AG04449 (cell line): ENCODE results near the gene ZNF438.

ENCODE experiments used
- CTCF ChIA-PET: fragments of 350-600 bp; formaldehyde crosslinking; extraction: SDS; loops from one replicate; lab custom pipeline; 2021; ENCODE audit warnings: antibody characterized with exemption; lab: Yijun Ruan, JAX
- POLR2A ChIA-PET: fragments of 400-600, 350-600 bp; formaldehyde crosslinking; extraction: SDS; loops from one replicate; lab custom pipeline; 2020; ENCODE audit warnings: antibody characterized with exemption, inconsistent platforms; lab: Yijun Ruan, JAX
- DNase-seq: peaks from one replicate; pipeline ENCODE4 v3.0.0-alpha.2; 2010; ENCODE audit warnings: low read depth, low spot score
- H3K4me3 ChIP-seq: 2 replicates; pipeline ENCODE4 v1.5.1; 2011; ENCODE audit warnings: low read depth, mild to moderate bottlenecking, control low read depth, low read length
- TF ChIP-seq, protein P1 (sequence below): IDR thresholded peaks from one replicate; pipeline ENCODE4 v1.5.1; 2011; ENCODE audit warnings: mild to moderate bottlenecking, moderate library complexity, low read length, control low read depth, inconsistent platforms; ENCODE audit not compliant: insufficient read depth; ENCODE audit errors: missing control alignments

The ZNF438 gene

DNA sequence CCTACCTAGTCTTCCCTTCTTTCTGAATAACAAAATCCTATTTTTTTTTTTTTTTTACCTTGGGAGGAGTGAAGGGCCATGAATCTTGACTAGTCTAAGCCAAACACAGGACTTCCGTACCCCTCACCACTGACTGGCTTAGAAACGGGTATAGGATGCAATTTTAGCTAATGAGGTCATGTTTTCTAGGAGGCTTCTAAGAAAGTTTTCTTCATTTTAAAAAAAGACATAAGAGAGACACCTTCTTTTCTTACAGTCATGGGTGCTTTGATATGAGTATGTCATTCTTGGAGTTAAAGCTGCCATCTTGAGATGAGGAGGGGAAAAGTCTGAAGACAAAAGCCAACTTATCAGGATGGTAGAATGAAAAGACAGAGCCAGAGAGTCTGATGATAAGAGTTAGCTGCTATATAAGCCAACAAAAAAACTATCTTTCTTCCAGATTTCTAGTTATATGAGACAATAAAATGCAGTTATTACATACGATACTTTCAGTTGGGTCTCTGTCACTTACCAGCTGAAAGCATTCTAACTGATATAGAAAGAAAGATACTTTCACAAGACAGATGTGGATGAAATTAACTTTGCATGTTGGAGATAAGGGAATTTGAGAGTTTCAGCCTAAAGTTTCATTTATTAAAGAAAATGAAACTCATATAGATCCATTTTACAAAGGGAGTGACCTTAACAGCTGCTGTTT is 34.0 kb downstream of the ZNF438 start:
- ChIA-PET POLR2A (interaction anchor here (0.6 kb wide), 1 partner anchor 202 kb away, joined by 4 read pairs; no protein-coding TSS in a partner anchor), CTCF (interaction anchor here (0.7 to 1.2 kb wide), 2 partner anchors 10 to 137 kb away, joined by 3 read pairs; no protein-coding TSS in a partner anchor)
- TF ChIP-seq, protein P1, sequence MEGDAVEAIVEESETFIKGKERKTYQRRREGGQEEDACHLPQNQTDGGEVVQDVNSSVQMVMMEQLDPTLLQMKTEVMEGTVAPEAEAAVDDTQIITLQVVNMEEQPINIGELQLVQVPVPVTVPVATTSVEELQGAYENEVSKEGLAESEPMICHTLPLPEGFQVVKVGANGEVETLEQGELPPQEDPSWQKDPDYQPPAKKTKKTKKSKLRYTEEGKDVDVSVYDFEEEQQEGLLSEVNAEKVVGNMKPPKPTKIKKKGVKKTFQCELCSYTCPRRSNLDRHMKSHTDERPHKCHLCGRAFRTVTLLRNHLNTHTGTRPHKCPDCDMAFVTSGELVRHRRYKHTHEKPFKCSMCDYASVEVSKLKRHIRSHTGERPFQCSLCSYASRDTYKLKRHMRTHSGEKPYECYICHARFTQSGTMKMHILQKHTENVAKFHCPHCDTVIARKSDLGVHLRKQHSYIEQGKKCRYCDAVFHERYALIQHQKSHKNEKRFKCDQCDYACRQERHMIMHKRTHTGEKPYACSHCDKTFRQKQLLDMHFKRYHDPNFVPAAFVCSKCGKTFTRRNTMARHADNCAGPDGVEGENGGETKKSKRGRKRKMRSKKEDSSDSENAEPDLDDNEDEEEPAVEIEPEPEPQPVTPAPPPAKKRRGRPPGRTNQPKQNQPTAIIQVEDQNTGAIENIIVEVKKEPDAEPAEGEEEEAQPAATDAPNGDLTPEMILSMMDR, result no peak
- H3K4me3 ChIP-seq, result no peak overlapping the region
- DNase-seq, result no peak

- ChIA-PET CTCF (no interaction called here), POLR2A (no interaction called here)
- DNase-seq, result no peak
- H3K4me3 ChIP-seq, result no peak overlapping the region
- TF ChIP-seq, protein P1, result no peak
Observed at GRCh38 chr10:30996481-30997005, 35.1 kb downstream of the ZNF438 start.

DNA sequence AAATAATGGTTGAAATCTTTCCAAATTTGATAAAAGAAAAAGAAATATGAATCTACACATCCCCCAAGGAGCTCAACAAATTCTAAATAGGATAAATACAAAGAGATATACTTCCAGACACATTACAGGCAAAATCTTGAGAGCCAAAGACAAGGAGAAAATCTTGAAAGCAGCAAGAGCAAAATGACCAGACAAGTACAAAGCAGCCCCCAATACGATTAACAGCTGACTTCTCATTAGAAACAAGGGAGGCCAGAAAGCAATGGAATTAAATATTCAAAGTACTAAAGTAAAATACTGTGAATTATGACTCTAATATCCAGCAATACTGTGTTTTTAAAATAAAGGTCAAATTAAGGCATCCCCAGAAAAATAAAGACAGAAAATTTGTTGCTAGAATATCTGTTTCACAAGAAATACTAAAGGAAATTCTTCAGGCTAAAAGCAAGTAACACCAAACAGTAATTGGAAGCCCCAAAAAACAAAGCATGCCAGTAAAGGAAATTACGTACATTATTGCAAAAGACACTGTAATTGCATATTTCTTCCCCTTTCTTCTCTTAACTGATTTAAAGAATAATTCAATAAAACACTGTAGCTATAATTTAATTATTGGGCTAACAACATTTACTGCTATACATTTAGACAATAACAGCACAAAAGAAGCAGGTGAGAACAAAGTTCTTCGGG is 36.4 kb downstream of the ZNF438 start:
- ChIA-PET POLR2A (no interaction called here), CTCF (no interaction called here)
- DNase-seq, result no peak
- H3K4me3 ChIP-seq, result no peak overlapping the region
- TF ChIP-seq, protein P1, result no peak

- H3K4me3 ChIP-seq, result no peak overlapping the region
- TF ChIP-seq, protein P1, result no peak
- no peak for DNase-seq
- ChIA-PET POLR2A (no interaction called here), CTCF (no interaction called here)
Observed at GRCh38 chr10:30993155-30993554, 38.5 kb downstream of the ZNF438 start.

- TF ChIP-seq, protein P1, result no peak
- ChIA-PET POLR2A (no interaction called here), CTCF (no interaction called here)
- DNase-seq, result no peak
- no peak overlapping the region for H3K4me3 ChIP-seq
Observed at GRCh38 chr10:30992681-30993080, 39.0 kb downstream of the ZNF438 start.

DNA sequence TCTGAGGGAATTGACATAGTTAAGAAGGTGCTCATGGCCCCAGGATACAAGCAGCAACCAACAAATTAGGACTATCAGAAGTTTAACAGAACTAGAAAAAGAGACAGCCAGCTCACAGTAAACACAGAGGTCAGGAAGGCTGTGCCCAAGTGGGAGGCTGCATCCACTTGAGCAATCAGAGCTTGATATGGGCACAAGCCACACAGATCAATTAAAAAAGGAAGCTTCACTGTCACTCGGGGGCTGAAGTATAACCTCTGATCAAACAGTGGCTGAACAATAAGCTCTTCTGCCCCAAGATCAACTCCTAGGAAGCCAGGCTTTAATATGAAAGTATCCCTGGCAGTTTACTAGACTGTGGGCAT is 40.0 kb downstream of the ZNF438 start:
- DNase-seq, result no peak
- no peak overlapping the region for H3K4me3 ChIP-seq
- POLR2A ChIA-PET, result no interaction called here
- TF ChIP-seq, protein P1, result no peak
- CTCF ChIA-PET, result interaction anchor here (0.6 kb wide), 1 partner anchor 326 kb away, joined by 3 read pairs; no protein-coding TSS in a partner anchor
